Neural progenitor cell (in vitro differentiated cells): ENCODE measurements around the gene JPH3. TPM values are rescaled to one million over a fixed set of nuclear protein-coding genes. Genes with fewer than 3 reads are reported as not detected.

ENCODE experiments used
- DNase-seq: peaks from one replicate; pipeline ENCODE4 v3.0.0-alpha.2; 2016; ENCODE audit warnings: low spot score
- H2AFZ ChIP-seq: fragments of 200-600 bp; sonication (generic); replicated peaks from 2 replicates; pipeline ENCODE4 v1.6.1; 2016; ENCODE audit warnings: antibody characterized with exemption
- H3F3A ChIP-seq: fragments of 200-600 bp; sonication (generic); 2 replicates; pipeline ENCODE4 v1.6.1; 2016; ENCODE audit warnings: antibody characterized with exemption, low read depth
- H3K27ac ChIP-seq: fragments of 200-600 bp; sonication (generic); 2 replicates; pipeline ENCODE4 v1.5.1; 2016; ENCODE audit warnings: mild to moderate bottlenecking
- H3K27me3 ChIP-seq: fragments of 200-600 bp; sonication (generic); 2 replicates; pipeline ENCODE4 v1.6.1; 2016; ENCODE audit warnings: mild to moderate bottlenecking, moderate library complexity
- H3K36me3 ChIP-seq: fragments of 200-600 bp; sonication (generic); 2 replicates; pipeline ENCODE4 v1.5.1; 2016
- H3K4me1 ChIP-seq: fragments of 200-600 bp; sonication (generic); 2 replicates; pipeline ENCODE4 v1.6.1; 2016; ENCODE audit warnings: mixed run types
- H3K4me2 ChIP-seq: fragments of 200-600 bp; sonication (generic); 2 replicates; pipeline ENCODE4 v1.6.1; 2016
- H3K4me3 ChIP-seq: fragments of 200-600 bp; sonication (generic); 2 replicates; pipeline ENCODE4 v1.5.1; 2016
- H3K79me2 ChIP-seq: fragments of 200-600 bp; sonication (generic); 2 replicates; pipeline ENCODE4 v1.6.1; 2016; ENCODE audit warnings: low read depth
- H3K9ac ChIP-seq: fragments of 200-600 bp; sonication (generic); 2 replicates; pipeline ENCODE4 v1.6.1; 2016
- H3K9me3 ChIP-seq: fragments of 200-600 bp; sonication (generic); 2 replicates; pipeline ENCODE4 v1.5.1; 2016; ENCODE audit warnings: low read depth
- H4K20me1 ChIP-seq: fragments of 200-600 bp; sonication (generic); 2 replicates; pipeline ENCODE4 v1.6.1; 2016; ENCODE audit warnings: low read depth
- H3K27ac Mint-ChIP-seq: 3 replicates; pipeline ENCODE4 v1.8.0; 2021; ENCODE audit warnings: mixed read lengths
- H3K27me3 Mint-ChIP-seq: 2 replicates; pipeline ENCODE4 v1.8.0; 2022; ENCODE audit warnings: low read depth, mild to moderate bottlenecking, inconsistent platforms, moderate library complexity, mixed read lengths; ENCODE audit not compliant: insufficient read depth
- H3K36me3 Mint-ChIP-seq: 3 replicates; pipeline ENCODE4 v1.8.0; 2021; ENCODE audit warnings: mixed read lengths
- H3K4me1 Mint-ChIP-seq: 3 replicates; pipeline ENCODE4 v1.8.0; 2021; ENCODE audit warnings: mixed read lengths
- H3K4me3 Mint-ChIP-seq: 3 replicates; pipeline ENCODE4 v1.8.0; 2021; ENCODE audit warnings: mild to moderate bottlenecking, moderate library complexity, mixed read lengths
- H3K9me3 Mint-ChIP-seq: 3 replicates; pipeline ENCODE4 v1.8.0; 2020; ENCODE audit warnings: mixed read lengths
- EZH2 ChIP-seq: fragments of 200-600 bp; sonication (generic); IDR thresholded peaks from 2 replicates; pipeline ENCODE4 v1.6.1; 2017; ENCODE audit warnings: antibody characterized with exemption, mild to moderate bottlenecking, moderate library complexity
- EZH2phosphoT487 ChIP-seq: fragments of 200-600 bp; sonication (generic); IDR thresholded peaks from 2 replicates; pipeline ENCODE4 v1.6.1; 2017; ENCODE audit warnings: antibody characterized with exemption
- total RNA-seq: library from RNA; depleted of rRNA; stranded (reverse); fragments of >200 nt; gene quantifications from 2 replicates; pipeline ENCODE4 v1.2.3, GENCODE V29; 2015; ENCODE audit warnings: low replicate concordance
- TF ChIP-seq, protein P1 (sequence below): fragments of 200-600 bp; sonication (generic); IDR thresholded peaks from 2 replicates; pipeline ENCODE4 v1.5.1; 2017; ENCODE audit warnings: antibody characterized with exemption, mild to moderate bottlenecking

The JPH3 gene
- total RNA-seq, 1 donor from 2014 or later, result 7.1 TPM

DNA sequence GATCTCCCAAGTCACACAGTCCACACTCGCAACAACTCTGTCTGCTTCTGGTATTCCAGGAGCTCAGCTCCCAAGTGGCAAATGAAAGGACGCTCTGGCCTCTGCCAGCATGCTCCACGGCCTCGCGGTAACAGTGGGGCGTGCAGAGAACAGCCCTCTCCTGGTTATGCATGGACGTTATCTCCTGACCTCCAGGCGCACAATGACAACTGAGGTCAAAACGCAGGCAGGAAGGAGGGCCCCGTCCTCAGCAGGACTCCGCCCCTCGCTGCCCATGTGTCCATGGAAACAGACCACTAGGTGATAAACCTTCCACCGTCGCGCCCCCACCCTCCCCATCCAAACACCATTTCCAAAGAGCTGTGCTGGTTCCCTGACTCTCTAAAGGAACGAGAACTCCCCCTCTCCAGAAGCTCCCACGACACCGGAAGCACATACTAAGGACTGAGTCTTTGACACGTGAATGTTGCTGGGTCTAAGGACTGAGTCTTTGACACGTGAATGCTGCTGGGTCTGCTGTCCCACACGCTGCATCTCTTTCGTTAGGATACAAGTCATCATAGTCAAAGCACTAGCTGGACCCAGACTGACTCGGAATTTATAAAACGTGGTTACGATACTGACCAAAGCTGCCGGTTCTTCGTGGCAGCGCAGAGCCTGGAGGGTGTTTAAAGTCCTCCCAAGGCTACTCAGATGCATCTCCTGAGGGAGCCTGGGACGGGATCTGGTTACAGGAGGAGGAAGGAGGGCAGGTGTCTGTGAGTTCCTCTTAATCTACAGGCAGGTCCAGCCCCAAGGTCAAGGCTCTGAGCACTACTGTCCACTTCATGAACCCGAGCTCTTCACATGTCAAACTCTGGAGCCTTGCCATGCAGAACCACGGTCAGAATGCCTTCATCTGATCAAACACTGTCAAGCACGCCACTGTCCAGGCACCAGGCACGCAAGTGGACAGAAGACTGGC, 119.6 kb downstream of the JPH3 start:
- no peak overlapping the region for H3K4me3 ChIP-seq
- peaks cover 4% of the 10 kb centered on the region for H3K9me3 Mint-ChIP-seq
- H4K20me1 ChIP-seq, result no peaks in the 10 kb centered on the region
- H3K4me1 Mint-ChIP-seq, result peaks cover 42% of the 10 kb centered on the region
- H3F3A ChIP-seq, result no peaks in the 10 kb centered on the region
- no peak overlapping the region for H3K4me2 ChIP-seq
- no peak overlapping the region for H3K9ac ChIP-seq
- peaks cover 44% of the 10 kb centered on the region for H3K36me3 Mint-ChIP-seq
- H3K9me3 ChIP-seq, result no peaks in the 10 kb centered on the region
- H3K27me3 ChIP-seq, result no peaks in the 10 kb centered on the region
- H3K27ac ChIP-seq, result no peak overlapping the region
- no peaks in the 10 kb centered on the region for H3K36me3 ChIP-seq
- no peaks in the 10 kb centered on the region for H3K79me2 ChIP-seq
- peaks cover 4% of the 10 kb centered on the region for H3K27me3 Mint-ChIP-seq
- H3K27ac Mint-ChIP-seq, result peak overlapping the region; percentile 95
- H3K4me1 ChIP-seq, result no peaks in the 10 kb centered on the region
- no peak for TF ChIP-seq EZH2
- TF ChIP-seq EZH2phosphoT487, result no peak
- TF ChIP-seq, protein P1, sequence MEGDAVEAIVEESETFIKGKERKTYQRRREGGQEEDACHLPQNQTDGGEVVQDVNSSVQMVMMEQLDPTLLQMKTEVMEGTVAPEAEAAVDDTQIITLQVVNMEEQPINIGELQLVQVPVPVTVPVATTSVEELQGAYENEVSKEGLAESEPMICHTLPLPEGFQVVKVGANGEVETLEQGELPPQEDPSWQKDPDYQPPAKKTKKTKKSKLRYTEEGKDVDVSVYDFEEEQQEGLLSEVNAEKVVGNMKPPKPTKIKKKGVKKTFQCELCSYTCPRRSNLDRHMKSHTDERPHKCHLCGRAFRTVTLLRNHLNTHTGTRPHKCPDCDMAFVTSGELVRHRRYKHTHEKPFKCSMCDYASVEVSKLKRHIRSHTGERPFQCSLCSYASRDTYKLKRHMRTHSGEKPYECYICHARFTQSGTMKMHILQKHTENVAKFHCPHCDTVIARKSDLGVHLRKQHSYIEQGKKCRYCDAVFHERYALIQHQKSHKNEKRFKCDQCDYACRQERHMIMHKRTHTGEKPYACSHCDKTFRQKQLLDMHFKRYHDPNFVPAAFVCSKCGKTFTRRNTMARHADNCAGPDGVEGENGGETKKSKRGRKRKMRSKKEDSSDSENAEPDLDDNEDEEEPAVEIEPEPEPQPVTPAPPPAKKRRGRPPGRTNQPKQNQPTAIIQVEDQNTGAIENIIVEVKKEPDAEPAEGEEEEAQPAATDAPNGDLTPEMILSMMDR, result no peak
- no peak for DNase-seq
- peak overlapping the region; percentile 68 for H3K4me3 Mint-ChIP-seq
- H2AFZ ChIP-seq, result no peak overlapping the region

DNA sequence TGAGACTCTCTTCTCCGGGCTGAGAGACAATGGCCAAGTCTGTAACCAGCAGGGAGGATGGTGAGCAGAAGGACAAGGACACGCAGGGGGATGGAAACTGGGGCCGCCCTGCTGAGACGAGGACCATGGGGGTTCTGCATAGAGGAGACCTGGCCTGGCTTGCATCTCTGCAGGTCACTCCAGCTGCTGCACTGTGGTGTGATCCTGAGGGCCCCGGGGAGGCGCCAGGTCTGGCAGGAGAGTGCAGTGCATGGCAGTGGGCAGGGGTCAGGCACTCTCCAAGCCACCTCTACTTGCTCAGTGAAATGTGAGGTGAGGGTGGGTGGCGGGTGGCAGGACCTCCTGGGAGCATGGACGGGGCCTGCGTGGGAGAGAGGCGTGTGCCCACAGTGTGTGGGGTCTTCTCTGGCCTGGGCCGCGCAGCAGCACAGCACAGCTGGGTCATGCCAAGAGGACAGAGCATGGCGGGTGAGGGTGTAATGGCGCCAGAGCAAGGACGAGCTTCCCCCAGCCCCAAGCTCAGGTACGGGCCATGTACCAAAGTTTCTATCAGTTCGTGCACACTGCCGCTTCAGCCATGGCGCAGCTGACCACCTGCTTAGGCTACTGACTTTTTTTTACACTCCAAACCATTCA, 120.4 kb downstream of the JPH3 start:
- H3K36me3 Mint-ChIP-seq, result peaks cover 42% of the 10 kb centered on the region
- peak overlapping the region; percentile 95 for H3K27ac Mint-ChIP-seq
- no peaks in the 10 kb centered on the region for H3F3A ChIP-seq
- peak overlapping the region; percentile 60 for H3K4me3 Mint-ChIP-seq
- H3K4me3 ChIP-seq, result no peak overlapping the region
- H3K4me1 ChIP-seq, result no peaks in the 10 kb centered on the region
- no peak for DNase-seq
- H3K9ac ChIP-seq, result no peak overlapping the region
- H2AFZ ChIP-seq, result no peak overlapping the region
- H4K20me1 ChIP-seq, result no peaks in the 10 kb centered on the region
- H3K79me2 ChIP-seq, result no peaks in the 10 kb centered on the region
- H3K36me3 ChIP-seq, result no peaks in the 10 kb centered on the region
- TF ChIP-seq, protein P1, result no peak
- no peak for TF ChIP-seq EZH2
- no peak for TF ChIP-seq EZH2phosphoT487
- H3K9me3 Mint-ChIP-seq, result peaks cover 4% of the 10 kb centered on the region
- no peaks in the 10 kb centered on the region for H3K9me3 ChIP-seq
- H3K27ac ChIP-seq, result no peak overlapping the region
- H3K27me3 Mint-ChIP-seq, result peaks cover 4% of the 10 kb centered on the region
- no peaks in the 10 kb centered on the region for H3K27me3 ChIP-seq
- no peak overlapping the region for H3K4me2 ChIP-seq
- peaks cover 45% of the 10 kb centered on the region for H3K4me1 Mint-ChIP-seq

DNA sequence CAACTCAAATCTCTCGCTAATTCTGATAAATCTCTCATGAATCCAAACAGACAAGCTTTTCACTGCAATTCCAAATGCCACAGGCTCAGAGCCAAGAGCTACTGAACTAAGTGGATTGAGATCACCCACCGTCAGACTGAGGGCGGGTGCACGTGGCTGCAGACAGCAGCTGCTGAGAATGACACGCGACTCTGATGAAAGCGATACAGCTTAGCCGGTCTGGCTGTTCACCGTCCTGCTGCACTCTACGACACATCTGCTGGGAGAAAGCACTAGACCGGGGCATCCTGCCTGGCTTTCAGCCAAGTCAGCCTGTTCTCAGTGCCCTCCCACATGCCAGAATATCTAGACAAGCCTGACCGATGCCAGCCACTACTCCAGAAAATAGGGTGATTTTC, 120.9 kb downstream of the JPH3 start:
- Histone ChIP-seq H3K9me3 (no peaks in the 10 kb centered on the region), H4K20me1 (no peaks in the 10 kb centered on the region), H3K9ac (no peak overlapping the region), H3K27ac (no peak overlapping the region), H3K79me2 (no peaks in the 10 kb centered on the region), H3K27me3 (no peaks in the 10 kb centered on the region), H3F3A (no peaks in the 10 kb centered on the region), H3K4me2 (no peak overlapping the region), H3K36me3 (no peaks in the 10 kb centered on the region), H3K4me1 (no peaks in the 10 kb centered on the region), H3K4me3 (no peak overlapping the region), H2AFZ (no peak overlapping the region)
- peaks cover 45% of the 10 kb centered on the region for H3K4me1 Mint-ChIP-seq
- peaks cover 4% of the 10 kb centered on the region for H3K27me3 Mint-ChIP-seq
- H3K4me3 Mint-ChIP-seq, result peak overlapping the region; percentile 67
- H3K9me3 Mint-ChIP-seq, result peaks cover 4% of the 10 kb centered on the region
- peak overlapping the region; percentile 95 for H3K27ac Mint-ChIP-seq
- H3K36me3 Mint-ChIP-seq, result peaks cover 39% of the 10 kb centered on the region
- TF ChIP-seq, protein P1, result no peak
- TF ChIP-seq EZH2phosphoT487 (no peak), EZH2 (no peak)
- DNase-seq, result no peak
